SK-N-SH (cell line): ENCODE results near the gene PCNX2. TPM values are rescaled to one million over a fixed set of nuclear protein-coding genes. Genes with fewer than 3 reads are reported as not detected.

Source experiments
- CTCF ChIA-PET: fragments of 300-600, 350-600 bp; formaldehyde crosslinking; extraction: SDS; loops from one replicate; lab custom pipeline; 2021; lab: Yijun Ruan, JAX
- POLR2A ChIA-PET: fragments of 350-600 bp; sonication (Branson Sonifier 250); formaldehyde crosslinking; extraction: SDS; loops from one replicate; lab custom pipeline; 2020; ENCODE audit warnings: antibody characterized with exemption, inconsistent platforms; lab: Yijun Ruan, JAX
- DNase-seq: peaks from one replicate; pipeline ENCODE4 v3.0.0; 2012
- H2AFZ ChIP-seq: fragments of 200-600 bp; sonication (generic); 2 replicates; pipeline ENCODE4 v1.8.1; 2016; ENCODE audit warnings: antibody characterized with exemption, mild to moderate bottlenecking, low read depth
- H3F3A ChIP-seq: fragments of 200-600 bp; sonication (generic); replicated peaks from 2 replicates; pipeline ENCODE3; 2016; ENCODE audit warnings: antibody characterized with exemption, mild to moderate bottlenecking; ENCODE audit not compliant: insufficient read depth
- H3K27ac ChIP-seq, 2 experiments: fragments of 200-500 bp in 1 of 2; fragments of 200-600 bp in 1 of 2; sonication (Bioruptor generic) in 1 of 2; sonication (generic), shearing (Covaris generic) in 1 of 2; 2 replicates each; pipeline versions ENCODE4 v1.5.1 to v1.6.1; 2014 to 2016; ENCODE audit warnings: low read depth in 2 of 2, inconsistent platforms in 1 of 2, low read length in 1 of 2, mild to moderate bottlenecking in 1 of 2, mixed read lengths in 1 of 2
- H3K27me3 ChIP-seq: fragments of 200-600 bp; sonication (generic), shearing (Covaris generic); 2 replicates; pipeline ENCODE4 v1.6.1; 2016; ENCODE audit warnings: mixed run types; ENCODE audit not compliant: insufficient read depth
- H3K36me3 ChIP-seq, 2 experiments: fragments of 200-500 bp in 1 of 2; fragments of 200-600 bp in 1 of 2; sonication (Bioruptor generic) in 1 of 2; sonication (generic) in 1 of 2; replicated peaks in 1 of 2; 2 replicates each; pipeline versions ENCODE3 to v1.5.1; 2014 to 2016; ENCODE audit warnings: low read length in 1 of 2, mild to moderate bottlenecking in 1 of 2; ENCODE audit not compliant: insufficient read depth in 2 of 2, control insufficient read depth in 1 of 2
- H3K4me1 ChIP-seq, 2 experiments: fragments of 200-500 bp in 1 of 2; fragments of 200-600 bp in 1 of 2; sonication (Bioruptor generic) in 1 of 2; sonication (generic), shearing (Covaris generic) in 1 of 2; 2 replicates each; pipeline versions ENCODE4 v1.5.1 to v1.6.1; 2014 to 2016; ENCODE audit warnings: low read depth in 1 of 2, low read length in 1 of 2, mixed run types in 1 of 2; ENCODE audit not compliant: insufficient read depth in 2 of 2, control insufficient read depth in 1 of 2
- H3K4me2 ChIP-seq: fragments of 200-600 bp; sonication (generic), shearing (Covaris generic); 2 replicates; pipeline ENCODE4 v1.6.1; 2017; ENCODE audit warnings: mixed run types
- H3K4me3 ChIP-seq, 2 experiments: fragments of 200-500 bp in 1 of 2; fragments of 200-600 bp in 1 of 2; sonication (Bioruptor generic) in 1 of 2; sonication (generic), shearing (Covaris generic) in 1 of 2; 2 replicates each; pipeline versions ENCODE4 v1.5.1 to v1.8.1; 2014 to 2016; ENCODE audit warnings: low read depth in 2 of 2, inconsistent platforms in 1 of 2, low read length in 1 of 2, mild to moderate bottlenecking in 1 of 2, mixed read lengths in 1 of 2, moderate library complexity in 1 of 2
- H3K79me2 ChIP-seq: fragments of 200-600 bp; sonication (generic); 2 replicates; pipeline ENCODE4 v1.8.1; 2017; ENCODE audit warnings: mild to moderate bottlenecking; ENCODE audit not compliant: insufficient read depth
- H3K9ac ChIP-seq: fragments of 200-600 bp; sonication (generic); 2 replicates; pipeline ENCODE4 v1.6.1; 2017; ENCODE audit warnings: mixed run types
- H3K9me2 ChIP-seq: fragments of 200-600 bp; sonication (generic); 2 replicates; pipeline ENCODE4 v1.6.1; 2017; ENCODE audit warnings: mixed run types
- H3K9me3 ChIP-seq: fragments of 200-600 bp; sonication (generic); 2 replicates; pipeline ENCODE4 v1.6.1; 2017; ENCODE audit warnings: mixed run types, mild to moderate bottlenecking, moderate library complexity
- H4K20me1 ChIP-seq: fragments of 200-600 bp; sonication (generic); 2 replicates; pipeline ENCODE4 v1.6.1; 2017; ENCODE audit warnings: mild to moderate bottlenecking, mixed run types; ENCODE audit not compliant: insufficient read depth
- CTCF ChIP-seq: fragments of 200-600 bp; sonication (generic); IDR thresholded peaks from 2 replicates; pipeline ENCODE4 v1.6.1; 2017; ENCODE audit warnings: antibody characterized with exemption, mild to moderate bottlenecking, moderate library complexity
- ELF1 ChIP-seq: IDR thresholded peaks from 2 replicates; pipeline ENCODE4 v1.4.0; 2012
- EP300 ChIP-seq, 2 experiments: IDR thresholded peaks; 2 replicates each; pipeline versions ENCODE4 v1.4.0 to v1.6.1; 2012; ENCODE audit warnings: borderline replicate concordance in 1 of 2, low read depth in 1 of 2, low read length in 1 of 2
- EZH2phosphoT487 ChIP-seq: fragments of 200-600 bp; sonication (generic); IDR thresholded peaks from 2 replicates; pipeline ENCODE4 v1.6.1; 2017; ENCODE audit warnings: low read depth, mixed run types, mild to moderate bottlenecking, antibody characterized with exemption, moderate library complexity, borderline replicate concordance
- FOXJ3 ChIP-seq: sonication (generic); formaldehyde crosslinking; IDR thresholded peaks from 2 replicates; pipeline ENCODE4 v1.5.1; 2020; ENCODE audit warnings: mild to moderate bottlenecking, missing genetic modification reagents
- FOXM1 ChIP-seq: IDR thresholded peaks from 2 replicates; pipeline ENCODE4 v1.4.0; 2012; ENCODE audit warnings: low read depth, mild to moderate bottlenecking
- GABPA ChIP-seq: IDR thresholded peaks from 2 replicates; pipeline ENCODE4 v1.4.0; 2012; ENCODE audit warnings: low read depth, mild to moderate bottlenecking
- GATA2 ChIP-seq: sonication (generic); formaldehyde crosslinking; IDR thresholded peaks from 2 replicates; pipeline ENCODE4 v1.5.0; 2020; ENCODE audit warnings: mild to moderate bottlenecking, missing genetic modification reagents
- MAX ChIP-seq: IDR thresholded peaks from 2 replicates; pipeline ENCODE4 v1.4.0; 2012; ENCODE audit warnings: low read depth
- MEF2A ChIP-seq: IDR thresholded peaks from 2 replicates; pipeline ENCODE4 v1.4.0; 2012; ENCODE audit warnings: low read depth, borderline replicate concordance
- NRF1 ChIP-seq: IDR thresholded peaks from 2 replicates; pipeline ENCODE4 v1.6.1; 2012; ENCODE audit warnings: low read depth, mild to moderate bottlenecking, low read length
- POLR2AphosphoS5 ChIP-seq: IDR thresholded peaks from 2 replicates; pipeline ENCODE4 v1.6.1; 2012; ENCODE audit warnings: low read depth, low read length
- RCOR1 ChIP-seq: fragments of 150-350 bp; IDR thresholded peaks from 2 replicates; pipeline ENCODE4 v1.6.1; 2017; ENCODE audit warnings: antibody characterized with exemption, low read length
- SIN3A ChIP-seq: IDR thresholded peaks from 2 replicates; pipeline ENCODE4 v1.6.1; 2012; ENCODE audit warnings: low read depth, mild to moderate bottlenecking, low read length, moderate library complexity, borderline replicate concordance
- TAF1 ChIP-seq: IDR thresholded peaks from 2 replicates; pipeline ENCODE4 v1.6.1; 2012; ENCODE audit warnings: low read depth, mild to moderate bottlenecking, low read length, moderate library complexity, borderline replicate concordance
- USF2 ChIP-seq: fragments of 150-350 bp; IDR thresholded peaks from 2 replicates; pipeline ENCODE4 v1.6.1; 2017; ENCODE audit warnings: antibody characterized with exemption, low read length, low read depth, borderline replicate concordance
- ZBTB33 ChIP-seq: IDR thresholded peaks from 2 replicates; pipeline ENCODE4 v1.4.0; 2012; ENCODE audit warnings: low read depth, borderline replicate concordance
- WGBS: methylation state at CpG from one replicate; pipeline ENCODE4 v1.1.6; 2017; ENCODE audit warnings: low lambda C conversion rate; 5-methylcytosine and 5-hydroxymethylcytosine counted together
- polyA plus RNA-seq, 3 experiments: library from polyadenylated mRNA; depleted of rRNA; stranded (reverse); fragments of >200 nt; gene quantifications; 2 replicates each; pipeline ENCODE4 v1.2.3, GENCODE V29; 2012

Gene PCNX2
- polyA plus RNA-seq, 1 of the 3 experiments (the other 2 are of a cell fraction) = 10.6 TPM

GRCh38 chr1:233290396-233291034, 5.0 kb downstream of the PCNX2 start:
- Histone ChIP-seq H3K9me3 (no peaks in the 10 kb centered on the region), H4K20me1 (no peaks in the 10 kb centered on the region), H3K4me1 (peaks cover 0 to 5% of the 10 kb centered on the region in 2 experiments; a peak in 2 of 4 replicates), H3K9me2 (no peaks in the 10 kb centered on the region), H3K36me3 (peaks cover 0 to 5% of the 10 kb centered on the region in 2 experiments), H3K79me2 (peaks cover 24% of the 10 kb centered on the region), H3K4me3 (no peak overlapping the region), H3K4me2 (no peak overlapping the region), H3K9ac (no peak overlapping the region), H3F3A (peaks cover 8% of the 10 kb centered on the region), H2AFZ (no peak overlapping the region), H3K27me3 (no peaks in the 10 kb centered on the region), H3K27ac (no peak overlapping the region)
- CTCF ChIA-PET = no interaction called here
- TF ChIP-seq ZBTB33 (no peak), FOXJ3 (CRISPR knock-in tag) (no peak), POLR2AphosphoS5 (no peak), ELF1 (no peak), SIN3A (no peak), GATA2 (CRISPR knock-in tag) (no peak), NRF1 (no peak)
- POLR2A ChIA-PET = no interaction called here
- WGBS = 88% methylated on average over 5 of the region's 5 CpGs
- DNase-seq = no peak

- no peaks in the 10 kb centered on the region for H3K9me3 ChIP-seq
- DNase-seq = no peak
- POLR2A ChIA-PET = no interaction called here
- H3K9me2 ChIP-seq = no peaks in the 10 kb centered on the region
- H3K4me3 ChIP-seq = no peak overlapping the region
- no peak overlapping the region for H3K27ac ChIP-seq
- no peak overlapping the region for H2AFZ ChIP-seq
- peaks cover 21% of the 10 kb centered on the region for H3K79me2 ChIP-seq
- TF ChIP-seq MAX (no peak), USF2 (no peak), MEF2A (no peak), POLR2AphosphoS5 (no peak), EP300 (IDR thresholded peaks at IDR 0.05; ENCODE audit: borderline replicate concordance in 1 of 2, low read depth in 1 of 2, low read length in 1 of 2) (no peak), EZH2phosphoT487 (no peak), RCOR1 (no peak), GABPA (no peak), CTCF (no peak), NRF1 (no peak), TAF1 (no peak), FOXM1 (no peak)
- no peaks in the 10 kb centered on the region for H4K20me1 ChIP-seq
- no peak overlapping the region for H3K9ac ChIP-seq
- CTCF ChIA-PET = no interaction called here
- H3K27me3 ChIP-seq = no peaks in the 10 kb centered on the region
- no peak overlapping the region for H3K4me2 ChIP-seq
- 98% methylated on average over 4 of the region's 4 CpGs for WGBS
- peaks cover 0 to 5% of the 10 kb centered on the region in 2 experiments for H3K36me3 ChIP-seq
- H3F3A ChIP-seq = peaks cover 5% of the 10 kb centered on the region
- H3K4me1 ChIP-seq = peaks cover 0 to 3% of the 10 kb centered on the region in 2 experiments; a peak in 2 of 4 replicates
These were observed 5.8 kb downstream of the PCNX2 start for GRCh38 chr1:233289676-233290075.
